H9 (cell line): Measurements from ENCODE around the gene THRB. TPM values are rescaled to one million over a fixed set of nuclear protein-coding genes. Genes with fewer than 3 reads are reported as not detected.

Source experiments
- DNase-seq: peaks from one replicate; pipeline ENCODE4 v3.0.0-alpha.2; 2017
- H2AFZ ChIP-seq: one replicate; pipeline ENCODE4 v1.6.1; 2013; ENCODE audit warnings: mild to moderate bottlenecking, low read length, control low read depth, moderate library complexity
- H2AK5ac ChIP-seq: 2 replicates; pipeline ENCODE4 v1.6.1; 2013; ENCODE audit warnings: low read length, control low read depth, mixed read lengths; ENCODE audit not compliant: insufficient read length
- H2BK120ac ChIP-seq: one replicate; pipeline ENCODE4 v1.6.1; 2013; ENCODE audit warnings: low read depth, mild to moderate bottlenecking, low read length, control low read depth, inconsistent platforms; ENCODE audit not compliant: poor library complexity, severe bottlenecking
- H2BK12ac ChIP-seq: 2 replicates; pipeline ENCODE4 v1.6.1; 2013; ENCODE audit warnings: low read length, control low read depth, mixed read lengths, low read depth; ENCODE audit not compliant: insufficient read length
- H2BK15ac ChIP-seq: 2 replicates; pipeline ENCODE4 v1.6.1; 2013; ENCODE audit warnings: low read depth, low read length, control low read depth
- H2BK20ac ChIP-seq: one replicate; pipeline ENCODE4 v1.6.1; 2013; ENCODE audit warnings: low read depth, mild to moderate bottlenecking, low read length, control low read depth, inconsistent platforms; ENCODE audit not compliant: poor library complexity, severe bottlenecking
- H2BK5ac ChIP-seq: 2 replicates; pipeline ENCODE4 v1.6.1; 2013; ENCODE audit warnings: low read length, control low read depth, mixed read lengths; ENCODE audit not compliant: insufficient read length
- H3K14ac ChIP-seq: 2 replicates; pipeline ENCODE4 v1.6.1; 2013; ENCODE audit warnings: low read length, control low read depth; ENCODE audit not compliant: insufficient read depth
- H3K18ac ChIP-seq: 2 replicates; pipeline ENCODE4 v1.6.1; 2013; ENCODE audit warnings: low read depth, mild to moderate bottlenecking, mixed read lengths, low read length, control low read depth; ENCODE audit not compliant: insufficient read length
- H3K23ac ChIP-seq: 2 replicates; pipeline ENCODE4 v1.6.1; 2013; ENCODE audit warnings: low read length, control low read depth, mixed read lengths, low read depth; ENCODE audit not compliant: insufficient read length
- H3K23me2 ChIP-seq: 2 replicates; pipeline ENCODE4 v1.6.1; 2013; ENCODE audit warnings: low read depth, mild to moderate bottlenecking, mixed read lengths, low read length, control low read depth; ENCODE audit not compliant: insufficient read length, poor library complexity, severe bottlenecking
- H3K27ac ChIP-seq: 2 replicates; pipeline ENCODE4 v1.5.1; 2013; ENCODE audit warnings: low read length, control low read depth, mixed read lengths, low read depth; ENCODE audit not compliant: insufficient read length
- H3K27me3 ChIP-seq: 2 replicates; pipeline ENCODE4 v1.6.1; 2013; ENCODE audit warnings: low read length, control low read depth, inconsistent platforms; ENCODE audit not compliant: insufficient read depth
- H3K4ac ChIP-seq: 2 replicates; pipeline ENCODE4 v1.6.1; 2013; ENCODE audit warnings: low read depth, mild to moderate bottlenecking, control low read depth, inconsistent platforms, low read length, moderate library complexity
- H3K4me1 ChIP-seq: 2 replicates; pipeline ENCODE4 v1.6.1; 2013; ENCODE audit warnings: low read length, control low read depth, inconsistent platforms; ENCODE audit not compliant: insufficient read depth
- H3K4me2 ChIP-seq: 2 replicates; pipeline ENCODE4 v1.6.1; 2013; ENCODE audit warnings: low read length, control low read depth, mixed read lengths; ENCODE audit not compliant: insufficient read length, insufficient read depth
- H3K56ac ChIP-seq: 2 replicates; pipeline ENCODE4 v1.6.1; 2013; ENCODE audit warnings: low read depth, mild to moderate bottlenecking, mixed read lengths, low read length, control low read depth; ENCODE audit not compliant: insufficient read length
- H3K79me1 ChIP-seq: 2 replicates; pipeline ENCODE4 v1.6.1; 2013; ENCODE audit warnings: low read depth, mild to moderate bottlenecking, moderate library complexity, low read length, control low read depth, inconsistent platforms; ENCODE audit not compliant: insufficient read depth, poor library complexity, severe bottlenecking
- H3K79me2 ChIP-seq: 2 replicates; pipeline ENCODE4 v1.6.1; 2013; ENCODE audit warnings: low read length, control low read depth, inconsistent platforms; ENCODE audit not compliant: insufficient read depth
- H3K9ac ChIP-seq: 2 replicates; pipeline ENCODE4 v1.6.1; 2013; ENCODE audit warnings: low read length, control low read depth, mixed read lengths; ENCODE audit not compliant: insufficient read length; ENCODE audit errors: extremely low read depth
- H3K9me3 ChIP-seq: one replicate; pipeline ENCODE4 v1.6.1; 2013; ENCODE audit warnings: low read depth, low read length, inconsistent platforms; ENCODE audit not compliant: control insufficient read depth
- H3T11ph ChIP-seq: one replicate; pipeline ENCODE4 v1.6.1; 2013; ENCODE audit warnings: mild to moderate bottlenecking, low read length, control low read depth, inconsistent platforms
- H4K20me1 ChIP-seq: one replicate; pipeline ENCODE4 v1.6.1; 2013; ENCODE audit not compliant: control insufficient read depth, insufficient read length, insufficient read depth
- H4K5ac ChIP-seq: 2 replicates; pipeline ENCODE4 v1.6.1; 2013; ENCODE audit warnings: low read depth, mild to moderate bottlenecking, mixed read lengths, low read length, control low read depth; ENCODE audit not compliant: insufficient read length
- H4K8ac ChIP-seq: replicated peaks from 2 replicates; pipeline ENCODE4 v1.6.1; 2013; ENCODE audit warnings: low read length, control low read depth, mixed read lengths, low read depth; ENCODE audit not compliant: insufficient read length
- H4K91ac ChIP-seq: 2 replicates; pipeline ENCODE4 v1.6.1; 2013; ENCODE audit warnings: low read depth, mild to moderate bottlenecking, moderate library complexity, mixed read lengths, low read length, control low read depth; ENCODE audit not compliant: insufficient read length
- H3K27ac Mint-ChIP-seq, 3 experiments: 2 replicates in 2 of 3; 3 replicates in 1 of 3; pipeline ENCODE4 v1.8.0; 2020 to 2021; ENCODE audit warnings: mixed read lengths in 3 of 3, mild to moderate bottlenecking in 1 of 3, moderate library complexity in 1 of 3
- H3K27me3 Mint-ChIP-seq: 2 replicates; pipeline ENCODE4 v1.8.0; 2021; ENCODE audit warnings: low read depth, mild to moderate bottlenecking, moderate library complexity, mixed read lengths
- H3K36me3 Mint-ChIP-seq, 3 experiments: 2 replicates in 2 of 3; 3 replicates in 1 of 3; pipeline ENCODE4 v1.8.0; 2020 to 2021; ENCODE audit warnings: low read depth in 3 of 3, mixed read lengths in 3 of 3; ENCODE audit not compliant: insufficient read depth in 1 of 3
- H3K4me1 Mint-ChIP-seq, 2 experiments: 2 replicates each; pipeline ENCODE4 v1.8.0; 2020; ENCODE audit warnings: mixed read lengths in 2 of 2
- H3K4me3 Mint-ChIP-seq, 2 experiments: 2 replicates in 1 of 2; 3 replicates in 1 of 2; pipeline ENCODE4 v1.8.0; 2020 to 2021; ENCODE audit warnings: mild to moderate bottlenecking in 2 of 2, mixed read lengths in 2 of 2, moderate library complexity in 1 of 2
- H3K9me3 Mint-ChIP-seq, 2 experiments: 2 replicates in 1 of 2; 3 replicates in 1 of 2; pipeline ENCODE4 v1.8.0; 2020; ENCODE audit warnings: mild to moderate bottlenecking in 2 of 2, mixed read lengths in 2 of 2, moderate library complexity in 1 of 2
- WGBS: extraction: QIAGEN DNeasy Blood & Tissue Kit; methylation state at CpG from one replicate; pipeline ENCODE4 v1.1.7; 2013; ENCODE audit warnings: missing lambda C conversion rate, low lambda C conversion rate, mixed read lengths; ENCODE audit not compliant: insufficient read length; ENCODE audit errors: extremely low coverage; 5-methylcytosine and 5-hydroxymethylcytosine counted together
- total RNA-seq: library from RNA; stranded (reverse); gene quantifications from 2 replicates; pipeline ENCODE4 v1.2.1, GENCODE V29; 2021
- TF ChIP-seq, protein P1 (sequence below): fragments of 200-600 bp; sonication (generic); conservative IDR thresholded peaks from 3 replicates; pipeline ENCODE4 v1.8.0; 2021; ENCODE audit warnings: antibody characterized with exemption, mild to moderate bottlenecking

Gene THRB
- total RNA-seq, 1 experiment from 2014 or later = 8.6 TPM

DNA sequence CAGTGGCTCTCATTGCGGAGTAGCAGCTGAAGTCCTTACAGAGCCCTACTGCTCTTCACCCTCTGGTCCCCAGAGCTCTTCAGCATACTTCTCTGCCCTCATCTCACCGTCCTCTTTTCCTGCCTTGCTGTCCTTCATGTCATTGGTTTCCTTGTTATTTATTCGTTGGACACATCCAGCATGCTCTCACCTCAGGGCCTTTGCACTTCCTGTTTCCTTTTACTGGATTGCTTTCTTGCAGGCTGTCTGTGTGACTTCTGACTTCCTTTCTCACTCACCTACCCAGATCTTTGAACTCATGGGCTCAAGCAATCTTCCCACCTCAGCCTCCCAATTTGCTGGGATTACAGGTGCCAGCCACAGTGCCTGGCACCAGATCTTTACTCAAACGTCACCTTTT is 422.5 kb downstream of the THRB start:
- DNase-seq = no peak
- no peak overlapping the region for H2BK20ac ChIP-seq
- H4K8ac ChIP-seq = no peak overlapping the region
- H4K5ac ChIP-seq = no peak overlapping the region
- WGBS = no CpG with 5 or more reads among the region's 4 CpGs
- H4K91ac ChIP-seq = no peak overlapping the region
- no peak overlapping the region for H3K18ac ChIP-seq
- H3K9me3 Mint-ChIP-seq = peaks cover 0 to 6% of the 10 kb centered on the region in 2 experiments; a peak in 2 of 5 replicates
- no peaks in the 10 kb centered on the region for H3K4me1 ChIP-seq
- no peaks in the 10 kb centered on the region for H3K79me2 ChIP-seq
- no peak overlapping the region for H2AK5ac ChIP-seq
- H3K79me1 ChIP-seq = no peaks in the 10 kb centered on the region
- TF ChIP-seq, protein P1, sequence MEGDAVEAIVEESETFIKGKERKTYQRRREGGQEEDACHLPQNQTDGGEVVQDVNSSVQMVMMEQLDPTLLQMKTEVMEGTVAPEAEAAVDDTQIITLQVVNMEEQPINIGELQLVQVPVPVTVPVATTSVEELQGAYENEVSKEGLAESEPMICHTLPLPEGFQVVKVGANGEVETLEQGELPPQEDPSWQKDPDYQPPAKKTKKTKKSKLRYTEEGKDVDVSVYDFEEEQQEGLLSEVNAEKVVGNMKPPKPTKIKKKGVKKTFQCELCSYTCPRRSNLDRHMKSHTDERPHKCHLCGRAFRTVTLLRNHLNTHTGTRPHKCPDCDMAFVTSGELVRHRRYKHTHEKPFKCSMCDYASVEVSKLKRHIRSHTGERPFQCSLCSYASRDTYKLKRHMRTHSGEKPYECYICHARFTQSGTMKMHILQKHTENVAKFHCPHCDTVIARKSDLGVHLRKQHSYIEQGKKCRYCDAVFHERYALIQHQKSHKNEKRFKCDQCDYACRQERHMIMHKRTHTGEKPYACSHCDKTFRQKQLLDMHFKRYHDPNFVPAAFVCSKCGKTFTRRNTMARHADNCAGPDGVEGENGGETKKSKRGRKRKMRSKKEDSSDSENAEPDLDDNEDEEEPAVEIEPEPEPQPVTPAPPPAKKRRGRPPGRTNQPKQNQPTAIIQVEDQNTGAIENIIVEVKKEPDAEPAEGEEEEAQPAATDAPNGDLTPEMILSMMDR = no peak
- H3K4me1 Mint-ChIP-seq = no peaks in the 10 kb centered on the region
- no peak overlapping the region for H3K9ac ChIP-seq
- no peak overlapping the region for H3K4me3 Mint-ChIP-seq
- H2BK5ac ChIP-seq = no peak overlapping the region
- no peak overlapping the region for H3K27ac ChIP-seq
- no peaks in the 10 kb centered on the region for H4K20me1 ChIP-seq
- no peak overlapping the region for H3T11ph ChIP-seq
- H2BK12ac ChIP-seq = no peak overlapping the region
- H3K27ac Mint-ChIP-seq = no peak overlapping the region; a peak in 1 of 7 replicates
- no peak overlapping the region for H3K56ac ChIP-seq
- H3K4me2 ChIP-seq = no peak overlapping the region
- H3K36me3 Mint-ChIP-seq = no peaks in the 10 kb centered on the region
- H2BK15ac ChIP-seq = no peak overlapping the region
- H3K27me3 ChIP-seq = no peaks in the 10 kb centered on the region
- no peak overlapping the region for H3K14ac ChIP-seq
- no peak overlapping the region for H2AFZ ChIP-seq
- H2BK120ac ChIP-seq = no peak overlapping the region
- H3K27me3 Mint-ChIP-seq = no peaks in the 10 kb centered on the region
- no peaks in the 10 kb centered on the region for H3K9me3 ChIP-seq
- H3K4ac ChIP-seq = no peak overlapping the region
- no peak overlapping the region for H3K23ac ChIP-seq
- H3K23me2 ChIP-seq = no peaks in the 10 kb centered on the region
